ENCODE results near the gene DNAL1. TPM values are rescaled to one million over a fixed set of nuclear protein-coding genes. Genes with fewer than 3 reads are reported as not detected.

DNAL1 gene
- total RNA-seq, 1 donor from 2014 or later: 29.4 TPM

GRCh38 chr14:73662487-73662943 lies 17.7 kb downstream of the DNAL1 start:
- no peak overlapping the region for H3K4me3 ChIP-seq
- H3K27me3 ChIP-seq: no peaks in the 10 kb centered on the region
- no peak overlapping the region for H3K27ac ChIP-seq
- H3K4me2 ChIP-seq: no peak overlapping the region
- H3F3A ChIP-seq (ENCODE audit: low read depth): no peaks in the 10 kb centered on the region
- Mint-ChIP-seq H3K27me3 (ENCODE audit: insufficient read depth, low read depth) (peaks cover 4% of the 10 kb centered on the region), H3K27ac (no peak overlapping the region), H3K36me3 (peaks cover 18% of the 10 kb centered on the region), H3K9me3 (no peaks in the 10 kb centered on the region), H3K4me3 (no peak overlapping the region), H3K4me1 (no peaks in the 10 kb centered on the region)
- H3K36me3 ChIP-seq: no peaks in the 10 kb centered on the region
- H2AFZ ChIP-seq (replicated peaks): no peak overlapping the region
- H3K79me2 ChIP-seq (ENCODE audit: low read depth): no peaks in the 10 kb centered on the region
- no peak for TF ChIP-seq CTCF (IDR thresholded peaks at IDR 0.05)
- H4K20me1 ChIP-seq (ENCODE audit: low read depth): no peaks in the 10 kb centered on the region
- H3K9ac ChIP-seq: no peak overlapping the region
- no peaks in the 10 kb centered on the region for H3K4me1 ChIP-seq
- peak; percentile 15 for DNase-seq (ENCODE audit: low spot score)
- no peaks in the 10 kb centered on the region for H3K9me3 ChIP-seq (ENCODE audit: low read depth)

GRCh38 chr14:73663548-73664212 lies 18.9 kb downstream of the DNAL1 start:
- H3K9ac ChIP-seq: no peak overlapping the region
- no peaks in the 10 kb centered on the region for H3K4me1 Mint-ChIP-seq
- no peak overlapping the region for H2AFZ ChIP-seq (replicated peaks)
- H4K20me1 ChIP-seq (ENCODE audit: low read depth): no peaks in the 10 kb centered on the region
- H3K4me3 Mint-ChIP-seq: no peak overlapping the region
- no peaks in the 10 kb centered on the region for H3K9me3 ChIP-seq (ENCODE audit: low read depth)
- H3K9me3 Mint-ChIP-seq: no peaks in the 10 kb centered on the region
- no peaks in the 10 kb centered on the region for H3K79me2 ChIP-seq (ENCODE audit: low read depth)
- peaks cover 16% of the 10 kb centered on the region for H3K36me3 Mint-ChIP-seq
- no peaks in the 10 kb centered on the region for H3F3A ChIP-seq (ENCODE audit: low read depth)
- no peaks in the 10 kb centered on the region for H3K27me3 ChIP-seq
- peaks cover 4% of the 10 kb centered on the region for H3K27me3 Mint-ChIP-seq (ENCODE audit: insufficient read depth, low read depth)
- no peak for TF ChIP-seq EZH2phosphoT487 (IDR thresholded peaks at IDR 0.05)
- H3K27ac Mint-ChIP-seq: no peak overlapping the region
- H3K4me3 ChIP-seq: no peak overlapping the region
- H3K4me1 ChIP-seq: no peaks in the 10 kb centered on the region
- DNase-seq (ENCODE audit: low spot score): no peak
- H3K4me2 ChIP-seq: no peak overlapping the region
- H3K27ac ChIP-seq: no peak overlapping the region
- no peaks in the 10 kb centered on the region for H3K36me3 ChIP-seq

GRCh38 chr14:73665130-73665529 lies 20.3 kb downstream of the DNAL1 start:
- Histone ChIP-seq H3K36me3 (no peaks in the 10 kb centered on the region), H2AFZ (replicated peaks) (no peak overlapping the region), H3K79me2 (ENCODE audit: low read depth) (no peaks in the 10 kb centered on the region), H3K4me2 (no peak overlapping the region), H3F3A (ENCODE audit: low read depth) (no peaks in the 10 kb centered on the region), H3K4me1 (no peaks in the 10 kb centered on the region), H4K20me1 (ENCODE audit: low read depth) (no peaks in the 10 kb centered on the region), H3K4me3 (no peak overlapping the region), H3K27ac (no peak overlapping the region), H3K9ac (no peak overlapping the region), H3K27me3 (no peaks in the 10 kb centered on the region), H3K9me3 (ENCODE audit: low read depth) (no peaks in the 10 kb centered on the region)
- Mint-ChIP-seq H3K9me3 (no peaks in the 10 kb centered on the region), H3K36me3 (peaks cover 16% of the 10 kb centered on the region), H3K4me1 (no peaks in the 10 kb centered on the region), H3K27me3 (ENCODE audit: insufficient read depth, low read depth) (peaks cover 4% of the 10 kb centered on the region), H3K27ac (no peak overlapping the region), H3K4me3 (no peak overlapping the region)
- TF ChIP-seq EZH2 (IDR thresholded peaks at IDR 0.05) (no peak), CTCF (IDR thresholded peaks at IDR 0.05) (no peak), EZH2phosphoT487 (IDR thresholded peaks at IDR 0.05) (no peak)
- no peak for DNase-seq (ENCODE audit: low spot score)

GRCh38 chr14:73666583-73666982 lies 21.8 kb downstream of the DNAL1 start:
- Histone ChIP-seq H3K36me3 (no peaks in the 10 kb centered on the region), H3K27me3 (no peaks in the 10 kb centered on the region), H3K4me3 (no peak overlapping the region), H3K4me2 (no peak overlapping the region), H3K79me2 (ENCODE audit: low read depth) (no peaks in the 10 kb centered on the region), H2AFZ (replicated peaks) (no peak overlapping the region), H4K20me1 (ENCODE audit: low read depth) (no peaks in the 10 kb centered on the region), H3K27ac (no peak overlapping the region), H3K4me1 (no peaks in the 10 kb centered on the region), H3K9ac (no peak overlapping the region), H3K9me3 (ENCODE audit: low read depth) (no peaks in the 10 kb centered on the region), H3F3A (ENCODE audit: low read depth) (no peaks in the 10 kb centered on the region)
- DNase-seq (ENCODE audit: low spot score): no peak
- Mint-ChIP-seq H3K4me1 (no peaks in the 10 kb centered on the region), H3K27ac (peak overlapping the region; percentile 1), H3K4me3 (no peak overlapping the region), H3K36me3 (peaks cover 13% of the 10 kb centered on the region), H3K27me3 (ENCODE audit: insufficient read depth, low read depth) (peaks cover 4% of the 10 kb centered on the region), H3K9me3 (no peaks in the 10 kb centered on the region)
- TF ChIP-seq EZH2phosphoT487 (IDR thresholded peaks at IDR 0.05) (no peak), EZH2 (IDR thresholded peaks at IDR 0.05) (no peak), CTCF (IDR thresholded peaks at IDR 0.05) (no peak)
